ENCODE data around the gene PODXL.
A peak's percentile ranks its signal among the peaks of the same experiment; 100 is the strongest.
"Not testable (repeated sequence)": the region's sequence is repeated elsewhere in the genome, so short reads cannot be mapped to it uniquely, and the experiment has no call there.

Gene PODXL

GRCh38 chr7:131507592-131508331 is 48.7 kb downstream of the PODXL start:
- peak; percentile 23 for DNase-seq

DNA sequence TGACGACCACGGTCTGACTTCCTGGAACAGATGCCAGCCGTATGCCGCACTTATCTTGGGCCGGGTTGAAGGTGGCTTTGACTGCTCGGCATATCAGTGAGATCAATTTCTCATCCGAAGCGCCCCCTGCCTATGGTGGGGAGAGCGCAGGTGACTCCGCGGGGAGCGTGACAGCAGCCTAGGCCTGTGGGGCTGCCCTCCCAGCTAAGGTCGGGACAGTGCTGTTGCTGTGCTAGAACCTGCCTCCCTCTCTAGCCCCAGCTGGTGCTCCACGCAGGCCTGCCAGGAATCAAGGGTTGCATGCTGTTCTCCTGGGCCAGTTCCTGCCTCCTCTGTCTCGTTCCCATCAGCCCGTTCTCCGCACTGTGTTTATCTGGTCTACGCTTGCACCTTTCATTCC is 49.8 kb downstream of the PODXL start:
- no peak for DNase-seq

GRCh38 chr7:131505636-131506557 is 50.5 kb downstream of the PODXL start:
- DNase-seq, result no peak

DNA sequence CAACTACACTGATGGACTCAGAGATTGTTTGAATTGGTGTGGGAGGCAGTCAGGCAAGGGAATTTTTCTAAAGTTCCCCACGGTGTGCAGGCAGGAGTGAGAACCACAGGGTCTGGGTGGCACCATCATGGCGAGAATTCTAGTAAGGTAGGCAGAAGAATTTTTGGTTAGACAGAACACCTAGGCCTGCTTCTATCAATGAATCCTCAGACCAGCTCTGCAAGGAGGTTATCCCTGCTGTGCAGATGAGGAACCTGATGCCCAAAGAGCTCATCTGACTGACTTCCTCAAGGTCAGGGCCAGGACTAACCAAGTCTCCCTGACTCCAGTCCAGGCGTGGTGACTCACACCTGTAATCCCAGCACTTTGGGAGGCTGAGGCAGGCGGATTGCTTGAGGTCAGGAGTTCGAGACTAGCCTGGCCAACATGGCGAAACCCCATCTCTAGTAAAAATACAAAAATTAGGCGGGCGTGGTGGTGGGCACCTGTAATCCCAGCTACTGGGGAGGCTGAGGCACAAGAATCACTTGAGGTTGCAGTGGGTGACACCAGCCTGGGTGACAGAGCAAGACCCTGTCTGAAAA is 51.3 kb downstream of the PODXL start:
- DNase-seq, result not testable (repeated sequence)

DNA sequence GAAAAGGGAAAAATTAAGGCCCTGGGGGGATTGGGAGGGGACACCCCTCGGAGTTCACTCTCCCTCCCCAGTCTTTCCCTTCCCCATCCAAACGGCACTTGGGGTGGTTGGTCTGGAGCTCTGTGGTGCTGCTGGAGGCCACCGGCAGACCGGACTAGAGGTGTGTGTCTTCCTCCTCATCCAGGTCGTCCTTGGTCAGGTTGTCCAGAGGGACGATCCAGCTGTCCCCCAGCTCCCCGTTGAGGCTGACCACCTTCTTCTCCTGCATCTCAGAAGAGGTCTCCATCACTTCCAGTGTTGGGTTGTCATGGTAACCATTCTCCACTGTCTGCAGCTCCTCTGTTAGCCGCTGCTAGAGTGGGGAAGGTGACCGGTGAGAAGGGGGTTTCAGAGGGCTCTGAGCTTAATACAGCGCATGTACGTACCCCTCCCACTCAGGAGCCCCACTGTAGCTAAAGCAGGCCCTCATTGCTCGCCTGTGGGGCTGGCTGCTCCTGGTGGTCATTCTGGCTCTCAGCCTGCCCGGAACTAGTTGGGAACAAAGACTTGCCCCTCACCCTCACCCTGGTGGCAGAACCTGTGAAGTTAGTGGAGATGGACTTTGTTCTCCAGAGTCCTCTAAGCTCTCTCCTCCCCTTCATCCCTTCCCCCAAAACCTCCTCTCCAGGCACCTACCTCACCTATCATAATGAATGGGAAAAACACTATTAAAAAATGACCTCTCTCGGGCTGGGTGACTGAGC is 52.1 kb downstream of the PODXL start:
- DNase-seq, result no peak

GRCh38 chr7:131503639-131504038 is 52.8 kb downstream of the PODXL start:
- DNase-seq, result no peak

DNA sequence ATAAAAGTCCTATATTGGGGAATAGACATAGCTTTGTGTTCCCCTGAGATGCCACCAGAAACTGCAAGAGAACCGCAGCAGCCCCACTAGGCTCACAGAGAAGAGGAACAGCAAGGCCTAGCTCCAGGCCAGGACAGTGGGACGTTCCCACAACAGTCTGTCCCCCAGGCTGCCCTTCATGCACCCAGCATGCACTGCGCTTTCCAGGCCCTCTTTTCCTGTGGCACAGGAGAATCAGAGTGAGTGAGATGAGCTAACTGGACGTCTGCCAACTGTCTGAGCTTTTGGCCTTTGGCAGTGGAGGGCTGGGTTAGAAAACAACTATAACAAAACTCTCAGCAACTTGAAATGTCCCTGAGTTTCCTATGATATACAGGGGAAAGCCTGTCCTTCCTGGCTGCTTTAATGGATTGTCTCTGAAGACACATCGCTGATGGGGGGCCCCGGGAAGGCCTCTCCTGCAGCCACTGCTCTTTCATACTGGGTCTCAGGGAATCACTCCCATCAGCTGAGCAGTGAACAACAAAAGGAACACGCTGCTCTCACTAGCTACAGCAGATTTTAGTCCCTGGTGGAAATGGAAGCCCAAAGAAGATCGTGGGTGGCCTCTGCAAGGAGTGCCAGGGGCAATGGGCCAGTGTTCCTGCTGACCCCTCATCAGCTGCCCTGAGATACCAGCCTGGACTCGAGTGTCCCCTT is 53.5 kb downstream of the PODXL start:
- DNase-seq, result no peak

- no peak for DNase-seq
These were observed 54.3 kb downstream of the PODXL start for GRCh38 chr7:131501930-131502685.

DNA sequence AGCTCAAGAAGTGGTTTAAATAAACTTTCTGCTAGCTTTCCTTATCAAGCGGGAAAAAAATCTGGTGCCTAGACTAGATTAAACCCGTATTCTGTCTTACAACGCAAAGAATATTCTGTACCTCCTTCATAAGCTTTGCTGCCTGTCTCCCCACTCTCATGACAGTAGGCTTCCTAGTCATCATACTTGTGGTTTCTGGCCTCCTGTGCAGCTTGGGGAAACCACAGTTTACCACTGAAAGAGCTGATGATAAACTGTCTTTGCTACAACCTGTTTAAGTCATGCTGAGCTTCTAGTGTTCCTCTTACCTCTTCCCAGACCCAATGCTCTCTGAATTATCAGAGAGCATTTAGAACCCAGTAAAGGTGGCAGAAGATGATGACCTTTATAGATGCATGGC is 55.0 kb downstream of the PODXL start:
- DNase-seq, result no peak

DNA sequence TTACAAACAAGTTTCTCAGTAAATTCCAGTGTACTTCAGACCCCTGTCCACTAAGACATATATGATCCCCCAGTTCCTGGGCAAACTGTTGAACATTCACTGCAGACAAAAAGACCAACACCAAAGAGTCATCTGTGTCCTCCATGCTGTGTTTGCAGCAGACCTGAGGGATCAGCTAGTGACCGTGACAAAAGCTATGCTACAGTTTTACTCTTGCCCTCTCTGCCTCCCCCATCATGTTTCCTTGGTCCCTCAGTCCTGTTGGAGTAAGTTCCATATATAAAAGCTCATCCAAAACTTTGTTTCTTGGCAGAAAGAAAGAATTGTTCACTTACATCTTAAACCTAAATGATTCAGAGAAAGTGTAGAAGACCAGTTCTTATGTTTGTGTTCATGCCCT is 56.1 kb downstream of the PODXL start:
- DNase-seq, result no peak

DNA sequence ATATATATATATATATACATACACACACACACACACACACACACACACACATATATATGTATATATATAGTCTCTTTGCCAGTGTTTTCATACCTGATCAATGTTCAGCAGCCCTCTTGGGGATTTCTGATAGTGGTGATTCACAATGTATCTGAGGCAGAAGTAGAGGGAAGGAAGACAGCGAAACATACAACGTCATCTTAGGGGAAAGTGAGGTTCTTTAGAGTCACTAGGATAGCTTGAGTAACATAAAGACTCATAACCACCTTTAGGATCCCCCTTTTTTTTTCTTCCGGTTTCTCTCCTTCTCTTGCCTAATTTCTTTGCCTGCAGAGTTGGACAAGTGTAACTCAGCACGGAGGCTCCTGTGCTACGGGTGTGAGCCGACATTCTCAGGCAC is 56.6 kb downstream of the PODXL start:
- DNase-seq, result no peak

DNA sequence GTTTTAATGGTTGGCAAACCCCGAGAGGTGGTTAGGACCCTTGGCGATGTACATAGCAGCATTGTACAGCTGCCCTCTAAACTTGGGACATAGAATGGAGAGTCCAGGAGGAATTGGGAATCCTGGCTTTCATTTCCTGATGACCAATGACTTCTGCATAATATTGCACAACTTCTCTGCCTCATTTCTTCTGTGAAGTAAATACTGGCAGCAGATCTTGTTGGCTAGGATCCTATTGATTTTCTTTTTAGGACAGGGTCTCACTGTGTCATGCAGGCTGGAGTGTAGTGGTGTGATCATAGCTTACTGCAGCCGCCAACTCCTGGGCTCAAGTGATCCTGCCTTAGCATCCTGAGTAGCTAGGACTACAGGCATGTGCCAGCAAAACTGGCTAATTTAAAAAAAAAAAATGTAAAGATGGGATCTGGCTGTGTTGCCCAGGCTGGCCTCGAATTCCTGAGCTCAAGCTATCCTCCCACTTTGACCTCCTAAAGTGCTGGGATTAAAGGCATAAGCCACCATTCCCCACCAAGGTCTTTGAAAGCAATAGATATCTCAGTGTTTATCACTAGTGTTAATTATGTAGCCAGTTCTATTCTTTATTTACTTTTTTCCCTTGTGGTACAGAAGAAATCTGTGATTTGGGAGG is 58.1 kb downstream of the PODXL start:
- DNase-seq, result no peak

GRCh38 chr7:131497454-131497853 is 59.0 kb downstream of the PODXL start:
- DNase-seq, result no peak

- no peak for DNase-seq
These were observed 60.5 kb downstream of the PODXL start for GRCh38 chr7:131495669-131496498.

GRCh38 chr7:131494182-131494581 is 62.2 kb downstream of the PODXL start:
- DNase-seq, result no peak

- no peak for DNase-seq
These were observed 62.8 kb downstream of the PODXL start for GRCh38 chr7:131493581-131493980.

DNA sequence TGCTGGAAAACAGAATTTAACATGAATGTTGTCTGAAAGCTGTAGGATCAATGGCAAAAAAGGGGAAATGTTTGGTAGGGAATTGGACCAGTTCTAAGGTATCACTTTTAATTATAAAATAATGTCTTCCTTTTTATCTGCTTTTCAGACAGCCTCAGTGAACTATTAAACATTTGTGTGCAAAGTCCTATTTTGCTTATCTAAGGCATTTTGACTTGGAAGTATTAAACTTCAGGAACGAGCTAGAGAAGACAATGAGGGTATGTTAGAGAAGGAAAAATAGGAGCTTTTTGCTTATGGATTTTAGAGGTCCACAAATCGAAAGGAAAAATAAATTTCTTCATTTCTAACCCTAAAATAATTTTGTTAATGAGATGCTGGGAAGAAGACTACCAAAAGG is 63.3 kb downstream of the PODXL start:
- DNase-seq, result no peak

GRCh38 chr7:131489881-131490280 is 66.5 kb downstream of the PODXL start:
- no peak for DNase-seq

DNA sequence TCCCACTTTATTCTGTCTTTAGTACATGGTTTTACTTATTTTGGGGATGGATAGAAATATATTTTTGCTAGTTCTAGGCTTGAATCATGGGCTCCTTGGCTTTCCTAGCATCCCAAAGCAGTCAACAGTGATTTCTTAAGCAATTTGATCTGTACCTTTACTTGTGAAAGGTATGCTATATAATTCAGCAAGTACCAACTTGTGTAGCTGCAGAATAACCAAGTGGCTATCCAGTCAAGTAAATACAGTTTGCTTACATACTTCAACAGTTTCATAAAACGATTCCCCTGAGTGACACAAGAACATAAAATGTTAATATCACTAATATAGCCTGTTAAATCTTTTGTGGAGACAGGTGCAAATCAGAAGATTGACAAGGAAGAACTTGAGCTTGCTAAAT is 67.2 kb downstream of the PODXL start:
- no peak for DNase-seq

DNA sequence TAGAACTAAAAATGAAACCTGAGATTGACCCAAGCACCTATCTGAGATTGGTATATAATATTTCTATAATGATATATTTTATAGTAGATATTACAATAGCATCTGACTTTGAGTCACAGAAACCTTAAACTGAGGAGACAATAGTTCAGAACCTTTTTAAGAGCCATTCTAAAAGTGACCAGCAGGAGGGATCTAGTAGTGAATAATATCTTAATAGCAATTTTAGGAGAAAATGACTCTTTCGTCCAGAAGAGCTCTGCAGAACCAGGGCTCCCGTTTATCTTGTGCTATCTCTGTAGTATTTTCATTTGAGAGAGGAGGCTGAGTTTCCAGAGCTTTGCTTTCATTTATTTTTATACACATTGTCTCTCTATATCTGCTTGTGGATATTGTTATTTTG is 68.1 kb downstream of the PODXL start:
- no peak for DNase-seq
